Bronchial epithelial cell (primary cell): Measurements from ENCODE around the gene EIF2A. TPM values are rescaled to one million over a fixed set of nuclear protein-coding genes. Genes with fewer than 3 reads are reported as not detected.

Experiments used
- DNase-seq: peaks from one replicate; pipeline ENCODE4 v3.0.0-alpha.2; 2010; ENCODE audit warnings: low read depth
- FAIRE-seq: peaks from 2 replicates; lab custom pipeline; 2011; peaks lifted over from hg19 to GRCh38; lab: Jason Lieb, UNC
- H3K27me3 ChIP-seq: 2 replicates; pipeline ENCODE4 v1.5.1; 2011; ENCODE audit warnings: low read length; ENCODE audit not compliant: control insufficient read depth, insufficient read depth
- H3K36me3 ChIP-seq: 2 replicates; pipeline ENCODE4 v1.5.1; 2011; ENCODE audit warnings: low read length; ENCODE audit not compliant: control insufficient read depth, insufficient read depth
- H3K4me3 ChIP-seq: 2 replicates; pipeline ENCODE4 v1.5.1; 2011; ENCODE audit warnings: mild to moderate bottlenecking, low read depth, low read length, control low read depth
- CTCF ChIP-seq: IDR thresholded peaks from 2 replicates; pipeline ENCODE4 v1.5.1; 2011; ENCODE audit warnings: mild to moderate bottlenecking, moderate library complexity, low read length, control low read depth, inconsistent platforms; ENCODE audit not compliant: insufficient read depth, severe bottlenecking
- total RNA-seq: library from RNA; depleted of rRNA; stranded (reverse); fragments of >200 nt; gene quantifications from 2 replicates; pipeline ENCODE4 v1.2.1, GENCODE V29; 2014

The EIF2A gene
- total RNA-seq, 1 donor from 2014 or later: 222 TPM

GRCh38 chr3:150544041-150544440 lies 2.5 kb upstream of the EIF2A start:
- FAIRE-seq (no peak), DNase-seq (peak; percentile 73)
- TF ChIP-seq CTCF: no peak
- no peak overlapping the region for H3K4me3 ChIP-seq
- peaks cover 3% of the 10 kb centered on the region for H3K36me3 ChIP-seq
- no peaks in the 10 kb centered on the region for H3K27me3 ChIP-seq

- H3K4me3 ChIP-seq: peak overlapping the region; percentile 87
- FAIRE-seq: no peak
- no peak for TF ChIP-seq CTCF
- peaks cover 4% of the 10 kb centered on the region for H3K36me3 ChIP-seq
- DNase-seq: no peak
- H3K27me3 ChIP-seq: no peaks in the 10 kb centered on the region
Measured at GRCh38 chr3:150544726-150545125, 1.9 kb upstream of the EIF2A start.

DNA sequence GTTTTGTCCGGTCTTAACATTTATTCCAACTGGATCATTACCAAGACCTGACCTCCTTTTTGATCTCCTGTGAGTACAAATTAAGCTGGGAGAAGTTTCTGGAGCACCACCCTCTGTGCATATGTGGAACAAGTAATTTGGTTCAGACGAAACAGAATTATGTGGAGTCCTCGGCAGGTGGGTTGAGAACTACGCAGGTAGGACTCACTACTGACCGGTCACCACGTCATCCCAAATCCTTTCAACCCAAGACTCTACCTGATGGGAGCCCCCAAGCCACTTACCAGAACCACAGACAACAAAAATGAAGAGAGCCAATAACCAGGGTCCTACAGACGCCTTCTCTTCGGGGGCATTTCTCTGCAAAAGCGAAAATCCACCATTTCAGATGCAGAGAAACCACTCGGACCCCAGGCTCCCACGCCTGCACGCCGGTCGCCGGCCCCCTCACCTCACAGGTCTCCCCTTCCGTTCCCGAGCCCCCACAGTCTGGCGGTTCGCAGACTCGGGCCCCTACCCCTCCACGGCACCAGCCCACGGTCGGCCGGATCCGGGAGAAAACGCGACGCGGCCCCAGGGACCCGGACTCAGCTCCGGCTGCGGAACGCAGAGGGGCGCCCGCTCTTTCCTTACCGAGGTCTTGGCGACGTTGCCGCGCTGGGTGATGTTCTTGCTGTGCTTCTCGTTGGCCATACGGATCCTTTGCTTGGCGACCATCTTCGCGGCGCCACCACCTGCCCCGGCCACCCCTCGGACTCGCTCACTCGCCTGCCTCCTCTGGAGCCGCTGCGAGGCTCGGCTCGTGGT lies 965 bp upstream of the EIF2A start:
- no peak for TF ChIP-seq CTCF
- Histone ChIP-seq H3K36me3 (peaks cover 4% of the 10 kb centered on the region), H3K4me3 (peak overlapping the region; percentile 87), H3K27me3 (no peaks in the 10 kb centered on the region)
- peak; percentile 46 for DNase-seq
- FAIRE-seq: no peak

- no peaks in the 10 kb centered on the region for H3K27me3 ChIP-seq
- FAIRE-seq (no peak), DNase-seq (peak; percentile 40)
- H3K4me3 ChIP-seq: peak overlapping the region; percentile 87
- TF ChIP-seq CTCF: no peak
- peaks cover 4% of the 10 kb centered on the region for H3K36me3 ChIP-seq
Measured at GRCh38 chr3:150547045-150547741, 606 bp downstream of the EIF2A start.

DNA sequence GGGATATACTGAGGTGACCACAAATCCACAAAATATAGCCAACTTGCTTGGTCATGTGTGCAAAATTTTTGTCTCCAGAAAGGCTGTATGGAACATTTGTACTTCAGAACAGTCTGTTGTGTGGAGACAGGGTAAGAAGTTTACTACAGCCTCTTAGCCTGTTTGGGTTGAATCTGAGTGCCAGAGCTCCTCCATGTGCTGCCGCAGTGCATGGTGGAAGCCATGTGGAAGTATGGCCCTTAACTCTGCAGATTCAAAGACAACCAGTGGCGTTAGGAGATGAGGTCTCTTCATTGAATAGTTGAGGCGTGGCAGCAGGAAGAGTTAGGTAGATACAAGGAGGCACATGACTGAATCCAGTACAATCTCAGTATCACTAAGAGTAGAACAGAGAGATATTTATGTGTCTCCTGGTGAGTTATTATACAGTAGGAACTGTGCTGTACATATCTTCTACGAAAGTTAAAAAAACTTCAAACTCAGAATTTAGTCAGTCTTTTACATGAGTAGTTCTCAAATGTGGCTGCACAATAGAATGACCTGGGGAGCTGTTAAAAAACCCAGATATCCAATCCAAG lies 9.4 kb downstream of the EIF2A start:
- TF ChIP-seq CTCF: no peak
- no peak for FAIRE-seq

More for the DNA sequence above, 9.4 kb downstream of the EIF2A start:
- H3K27me3 ChIP-seq: no peaks in the 10 kb centered on the region
- no peak for DNase-seq
- peaks cover 1% of the 10 kb centered on the region for H3K36me3 ChIP-seq
- no peak overlapping the region for H3K4me3 ChIP-seq
